CD4-positive, alpha-beta T cell treated with Interferon alpha-2 for 1 hour (primary cell): ENCODE results near the gene BAIAP3.
"Not testable (repeated sequence)": the region's sequence is repeated elsewhere in the genome, so short reads cannot be mapped to it uniquely, and the experiment has no call there.

Experiments used
- DNase-seq, 2 donors: peaks; one replicate each; pipeline ENCODE4 v3.0.0-alpha.2; 2020 to 2022

Gene BAIAP3

GRCh38 chr16:1317479-1318267 is 15.8 kb upstream of the BAIAP3 start:
- DNase-seq, result no peak

- DNase-seq, result no peak
These were observed 15.2 kb upstream of the BAIAP3 start for GRCh38 chr16:1318268-1318545.

GRCh38 chr16:1319041-1319440 is 14.4 kb upstream of the BAIAP3 start:
- DNase-seq, result no peak

GRCh38 chr16:1320097-1320496 is 13.3 kb upstream of the BAIAP3 start:
- DNase-seq, result no peak

GRCh38 chr16:1320658-1321240 is 12.7 kb upstream of the BAIAP3 start:
- DNase-seq, result no peak

- DNase-seq, result no peak
These were observed 11.0 kb upstream of the BAIAP3 start for GRCh38 chr16:1322407-1322806.

- no peak for DNase-seq
These were observed 9.9 kb upstream of the BAIAP3 start for GRCh38 chr16:1323296-1324239.

GRCh38 chr16:1324286-1324826 is 9.1 kb upstream of the BAIAP3 start:
- no peak for DNase-seq

GRCh38 chr16:1325261-1325660 is 8.2 kb upstream of the BAIAP3 start:
- no peak for DNase-seq

- DNase-seq, result no peak
These were observed 7.6 kb upstream of the BAIAP3 start for GRCh38 chr16:1325673-1326371.

GRCh38 chr16:1326391-1326790 is 7.1 kb upstream of the BAIAP3 start:
- DNase-seq, result no peak

GRCh38 chr16:1326946-1327618 is 6.4 kb upstream of the BAIAP3 start:
- DNase-seq, result no peak

- DNase-seq, result no peak
These were observed 5.9 kb upstream of the BAIAP3 start for GRCh38 chr16:1327619-1327947.

GRCh38 chr16:1328136-1328535 is 5.3 kb upstream of the BAIAP3 start:
- DNase-seq, result not testable (repeated sequence)

GRCh38 chr16:1328961-1329360 is 4.5 kb upstream of the BAIAP3 start:
- not testable (repeated sequence) for DNase-seq

- DNase-seq, result no peak
These were observed 3.1 kb upstream of the BAIAP3 start for GRCh38 chr16:1330260-1330914.

- no peak for DNase-seq
These were observed 2.3 kb upstream of the BAIAP3 start for GRCh38 chr16:1330931-1331711.

GRCh38 chr16:1331712-1332617 is 1.5 kb upstream of the BAIAP3 start:
- peak; percentile 68 to 85 for DNase-seq

GRCh38 chr16:1332618-1333148 is 762 bp upstream of the BAIAP3 start:
- no peak for DNase-seq
